HEK293 (cell line): ENCODE measurements around the gene ARFRP1.

Experiments
- ATF2 ChIP-seq: fragments of 450-650 bp; formaldehyde crosslinking; IDR thresholded peaks from 2 replicates; pipeline ENCODE4 v1.5.1; 2016; ENCODE audit warnings: missing biosample characterization, missing genetic modification characterization, low read depth
- CTCF ChIP-seq: fragments of 450-650 bp; formaldehyde crosslinking; IDR thresholded peaks from 2 replicates; pipeline ENCODE4 v1.5.1; 2016; ENCODE audit warnings: missing biosample characterization, missing genetic modification characterization
- ZNF292 ChIP-seq: fragments of 450-650 bp; formaldehyde crosslinking; IDR thresholded peaks from 2 replicates; pipeline ENCODE4 v1.5.1; 2016; ENCODE audit warnings: low read depth, missing biosample characterization, missing genetic modification characterization, borderline replicate concordance

GRCh38 chr20:63734946-63735858, 27.4 kb upstream of the ARFRP1 start:
- TF ChIP-seq CTCF (tag by site-specific recombination): no peak
- no peak for TF ChIP-seq ZNF292 (tag by site-specific recombination)
- no peak for TF ChIP-seq ATF2 (tag by site-specific recombination)
